ENCODE results near the gene TTC12.

Gene TTC12

GRCh38 chr11:113271551-113272245, 42.7 kb upstream of the TTC12 start:
- in situ Hi-C loops (cut with MboI; ENCODE audit: low sequenced_read_pairs, unreplicated experiment), result no loop called here
- DNase-seq (ENCODE audit: low spot score), result no peak
- TF ChIP-seq, protein P1, sequence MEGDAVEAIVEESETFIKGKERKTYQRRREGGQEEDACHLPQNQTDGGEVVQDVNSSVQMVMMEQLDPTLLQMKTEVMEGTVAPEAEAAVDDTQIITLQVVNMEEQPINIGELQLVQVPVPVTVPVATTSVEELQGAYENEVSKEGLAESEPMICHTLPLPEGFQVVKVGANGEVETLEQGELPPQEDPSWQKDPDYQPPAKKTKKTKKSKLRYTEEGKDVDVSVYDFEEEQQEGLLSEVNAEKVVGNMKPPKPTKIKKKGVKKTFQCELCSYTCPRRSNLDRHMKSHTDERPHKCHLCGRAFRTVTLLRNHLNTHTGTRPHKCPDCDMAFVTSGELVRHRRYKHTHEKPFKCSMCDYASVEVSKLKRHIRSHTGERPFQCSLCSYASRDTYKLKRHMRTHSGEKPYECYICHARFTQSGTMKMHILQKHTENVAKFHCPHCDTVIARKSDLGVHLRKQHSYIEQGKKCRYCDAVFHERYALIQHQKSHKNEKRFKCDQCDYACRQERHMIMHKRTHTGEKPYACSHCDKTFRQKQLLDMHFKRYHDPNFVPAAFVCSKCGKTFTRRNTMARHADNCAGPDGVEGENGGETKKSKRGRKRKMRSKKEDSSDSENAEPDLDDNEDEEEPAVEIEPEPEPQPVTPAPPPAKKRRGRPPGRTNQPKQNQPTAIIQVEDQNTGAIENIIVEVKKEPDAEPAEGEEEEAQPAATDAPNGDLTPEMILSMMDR (IDR thresholded peaks at IDR 0.05; ENCODE audit: borderline replicate concordance, control extremely low read depth, extremely low read depth, insufficient read depth, missing control alignments), result no peak

DNA sequence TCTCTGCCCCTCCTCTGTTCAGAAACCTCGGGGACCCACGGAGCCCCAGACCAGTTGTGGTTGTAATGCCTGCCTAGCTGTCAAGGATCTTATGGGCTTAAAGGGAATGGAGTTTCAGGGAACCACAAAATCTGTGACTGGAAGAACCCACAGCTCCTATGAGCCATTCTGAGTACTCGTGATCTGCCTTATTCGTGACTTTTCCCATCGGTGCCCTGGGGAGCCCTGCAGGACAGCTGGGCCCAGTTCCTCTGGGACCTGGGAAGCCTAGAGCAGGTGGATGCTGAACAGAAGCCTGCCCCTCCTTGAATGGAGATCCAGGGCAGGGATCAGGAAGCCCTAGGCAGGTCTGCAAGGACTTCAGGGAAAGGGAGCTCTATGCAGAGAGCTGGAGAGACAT, 42.1 kb upstream of the TTC12 start:
- TF ChIP-seq, protein P1 (IDR thresholded peaks at IDR 0.05; ENCODE audit: borderline replicate concordance, control extremely low read depth, extremely low read depth, insufficient read depth, missing control alignments), result no peak
- DNase-seq (ENCODE audit: low spot score), result no peak
- in situ Hi-C loops (cut with MboI; ENCODE audit: low sequenced_read_pairs, unreplicated experiment), result no loop called here

DNA sequence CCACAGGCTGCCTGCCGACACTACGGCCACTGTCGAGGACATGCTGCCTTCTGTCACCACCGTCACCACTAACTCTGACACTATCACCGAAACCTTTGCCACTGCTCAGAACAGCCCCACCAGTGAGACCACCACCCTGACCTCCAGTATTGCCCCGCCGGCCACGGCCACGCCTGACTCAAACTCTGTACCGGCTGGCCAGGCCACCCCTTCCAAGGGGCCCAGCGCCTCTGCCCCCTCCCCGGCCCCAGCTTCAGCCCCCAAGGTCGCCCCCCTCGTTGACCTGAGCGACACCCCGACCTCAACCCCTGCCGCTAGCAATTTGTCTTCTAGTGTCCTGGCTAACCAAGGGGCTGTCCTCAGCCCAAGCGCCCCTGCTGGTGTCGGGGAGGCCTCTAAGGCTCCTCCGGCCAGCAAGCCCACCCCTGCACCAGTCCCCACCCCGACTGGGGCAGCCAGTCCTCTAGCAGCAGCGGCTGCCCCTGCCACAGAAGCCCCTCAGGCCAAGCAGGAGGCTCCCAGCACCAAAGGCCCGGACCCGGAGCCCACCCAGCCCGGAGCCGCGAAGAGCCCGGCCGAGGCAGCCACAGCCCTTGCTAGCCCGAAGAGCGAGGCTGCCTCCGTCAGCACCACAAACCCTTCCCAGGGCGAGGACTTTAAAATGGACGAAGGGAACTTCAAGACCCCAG, 41.3 kb upstream of the TTC12 start:
- DNase-seq (ENCODE audit: low spot score), result no peak
- TF ChIP-seq, protein P1 (IDR thresholded peaks at IDR 0.05; ENCODE audit: borderline replicate concordance, control extremely low read depth, extremely low read depth, insufficient read depth, missing control alignments), result no peak
- in situ Hi-C loops (cut with MboI; ENCODE audit: low sequenced_read_pairs, unreplicated experiment), result no loop called here

- TF ChIP-seq, protein P1 (IDR thresholded peaks at IDR 0.05; ENCODE audit: borderline replicate concordance, control extremely low read depth, extremely low read depth, insufficient read depth, missing control alignments), result no peak
- in situ Hi-C loops (cut with MboI; ENCODE audit: low sequenced_read_pairs, unreplicated experiment), result no loop called here
- no peak for DNase-seq (ENCODE audit: low spot score)
Measured at GRCh38 chr11:113273720-113274119, 40.7 kb upstream of the TTC12 start.

DNA sequence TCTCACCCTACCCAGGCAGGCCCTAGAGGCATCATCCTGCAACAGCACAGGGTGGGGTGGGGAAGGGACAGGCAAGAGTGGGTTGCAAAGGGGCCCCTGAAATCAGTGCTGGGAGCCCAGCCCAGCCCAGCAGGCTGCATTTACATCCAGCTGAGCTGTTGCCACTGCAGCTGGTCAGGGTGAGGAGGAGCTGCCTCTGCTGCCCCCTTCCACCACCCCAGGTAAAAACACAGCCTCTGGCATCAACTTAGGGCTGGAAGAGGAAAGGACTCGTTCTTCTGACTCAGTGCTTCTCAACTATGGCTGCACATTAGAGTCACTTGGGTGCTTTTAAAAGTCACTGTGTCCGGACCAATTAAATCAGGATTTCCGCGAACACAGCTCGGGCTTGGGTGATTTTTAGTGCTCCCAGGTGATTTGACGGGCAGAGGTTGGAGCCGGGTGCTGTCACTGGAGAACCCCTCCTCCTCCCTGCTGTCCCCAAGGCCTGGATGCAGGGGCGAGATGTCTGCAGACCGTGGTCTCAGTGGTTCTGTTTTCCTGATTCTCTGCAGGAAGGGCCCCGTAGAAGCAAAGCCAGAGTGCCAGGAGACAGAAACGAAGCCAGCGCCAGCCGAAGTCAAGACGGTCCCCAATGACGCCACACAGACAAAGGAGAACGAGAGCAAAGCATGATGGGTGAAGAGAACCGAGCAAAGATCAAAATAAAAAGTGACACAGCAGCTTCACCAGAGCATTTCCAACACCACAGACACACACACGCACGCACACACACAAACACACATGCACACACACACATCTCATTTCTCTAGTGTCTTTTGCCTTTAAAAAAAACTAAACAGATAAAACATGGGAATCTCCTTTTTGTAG, 39.4 kb upstream of the TTC12 start:
- no peak for DNase-seq (ENCODE audit: low spot score)
- in situ Hi-C loops (cut with MboI; ENCODE audit: low sequenced_read_pairs, unreplicated experiment), result loop anchor here (25.0 kb wide), 2 partner anchors 488 to 988 kb away; no protein-coding TSS in a partner anchor
- TF ChIP-seq, protein P1 (IDR thresholded peaks at IDR 0.05; ENCODE audit: borderline replicate concordance, control extremely low read depth, extremely low read depth, insufficient read depth, missing control alignments), result no peak

DNA sequence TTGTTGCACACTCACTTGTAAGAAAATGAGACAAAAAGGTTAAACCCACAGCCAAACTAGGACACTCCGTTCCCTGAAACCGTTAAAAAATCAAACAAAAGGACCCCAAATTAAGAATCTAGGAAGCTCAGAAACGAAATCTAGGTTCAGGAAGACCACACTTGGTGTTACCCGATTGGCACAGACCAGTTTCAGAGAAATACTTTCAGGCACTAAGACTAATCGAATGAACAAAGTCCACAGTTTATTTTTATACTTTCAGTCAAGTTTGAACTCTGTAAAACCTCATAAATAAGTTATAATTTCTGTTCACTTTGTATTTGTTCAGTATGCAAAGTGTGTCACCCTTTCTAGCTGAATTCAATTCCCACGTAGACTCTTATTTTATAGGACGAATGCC, 38.8 kb upstream of the TTC12 start:
- TF ChIP-seq, protein P1 (IDR thresholded peaks at IDR 0.05; ENCODE audit: borderline replicate concordance, control extremely low read depth, extremely low read depth, insufficient read depth, missing control alignments), result no peak
- in situ Hi-C loops (cut with MboI; ENCODE audit: low sequenced_read_pairs, unreplicated experiment), result loop anchor here (25.0 kb wide), 2 partner anchors 488 to 988 kb away; no protein-coding TSS in a partner anchor
- DNase-seq (ENCODE audit: low spot score), result no peak
